DND-41 (cell line): ENCODE results near the gene COL9A3.

Experiments used
- ATAC-seq: fragments of 200-7000 bp; cut with Tn5 transposase; 3 replicates; pipeline ENCODE4 v1.9.1; 2021; ENCODE audit warnings: low read depth; ENCODE audit not compliant: insufficient read depth
- DNase-seq: peaks from one replicate; pipeline ENCODE4 v3.0.0-alpha.2; 2020
- H2AFZ ChIP-seq: 2 replicates; pipeline ENCODE4 v1.6.0; 2012; ENCODE audit warnings: low read depth, low read length
- H3K27ac ChIP-seq: 2 replicates; pipeline ENCODE4 v1.5.1; 2012; ENCODE audit warnings: low read length, inconsistent platforms
- H3K27me3 ChIP-seq: fragments of 200-600 bp; sonication (generic); 2 replicates; pipeline ENCODE4 v1.6.0; 2012; ENCODE audit warnings: low read length, mild to moderate bottlenecking, inconsistent platforms; ENCODE audit not compliant: insufficient read depth, poor library complexity
- H3K36me3 ChIP-seq: 2 replicates; pipeline ENCODE4 v1.5.1; 2012; ENCODE audit warnings: low read length, inconsistent platforms; ENCODE audit not compliant: insufficient read depth
- H3K4me1 ChIP-seq: 2 replicates; pipeline ENCODE4 v1.5.1; 2012; ENCODE audit warnings: mild to moderate bottlenecking, low read length; ENCODE audit not compliant: insufficient read depth
- H3K4me2 ChIP-seq: 2 replicates; pipeline ENCODE4 v1.6.0; 2012; ENCODE audit warnings: mild to moderate bottlenecking, moderate library complexity, low read length, inconsistent platforms; ENCODE audit not compliant: insufficient read depth
- H3K4me3 ChIP-seq, 2 experiments: fragments of 200-600 bp in 1 of 2; shearing (Covaris generic) in 1 of 2; 2 replicates each; pipeline ENCODE4 v1.5.1; 2012 to 2016; ENCODE audit warnings: inconsistent platforms in 2 of 2, low read length in 2 of 2, mild to moderate bottlenecking in 2 of 2, low read depth in 1 of 2, moderate library complexity in 1 of 2
- H3K79me2 ChIP-seq: 2 replicates; pipeline ENCODE4 v1.6.0; 2012; ENCODE audit warnings: low read length, inconsistent platforms; ENCODE audit not compliant: insufficient read depth
- H3K9ac ChIP-seq: 2 replicates; pipeline ENCODE4 v1.6.0; 2012; ENCODE audit warnings: low read depth, mild to moderate bottlenecking, inconsistent platforms, low read length, moderate library complexity
- H3K9me3 ChIP-seq: 2 replicates; pipeline ENCODE4 v1.5.1; 2012; ENCODE audit warnings: low read length, moderate library complexity, mild to moderate bottlenecking, inconsistent platforms; ENCODE audit not compliant: insufficient read depth, severe bottlenecking
- H4K20me1 ChIP-seq: 2 replicates; pipeline ENCODE4 v1.6.0; 2012; ENCODE audit warnings: low read length; ENCODE audit not compliant: insufficient read depth
- CTCF ChIP-seq: IDR thresholded peaks from 2 replicates; pipeline ENCODE4 v1.5.1; 2012; ENCODE audit warnings: borderline replicate concordance, low read length, moderate library complexity, mild to moderate bottlenecking; ENCODE audit not compliant: poor library complexity, severe bottlenecking; ENCODE audit errors: extremely low read depth
- EZH2 ChIP-seq: IDR thresholded peaks from 3 replicates; pipeline ENCODE4 v1.6.1; 2012; ENCODE audit warnings: borderline replicate concordance, low read depth, mild to moderate bottlenecking, moderate library complexity, low read length, inconsistent platforms; ENCODE audit not compliant: severe bottlenecking

COL9A3 gene

GRCh38 chr20:62787321-62787720 is 29.5 kb upstream of the COL9A3 start:
- DNase-seq, result no peak
- Histone ChIP-seq H2AFZ (no peak overlapping the region), H3K4me1 (peaks cover 6% of the 10 kb centered on the region)

GRCh38 chr20:62787866-62788265 is 29.0 kb upstream of the COL9A3 start:
- Histone ChIP-seq H2AFZ (no peak overlapping the region), H3K9ac (no peak overlapping the region), H3K27me3 (no peaks in the 10 kb centered on the region), H3K79me2 (no peaks in the 10 kb centered on the region), H3K4me3 (no peak overlapping the region), H3K27ac (no peak overlapping the region), H3K36me3 (no peaks in the 10 kb centered on the region), H3K4me1 (peaks cover 6% of the 10 kb centered on the region), H3K4me2 (no peak overlapping the region), H3K9me3 (no peaks in the 10 kb centered on the region), H4K20me1 (no peaks in the 10 kb centered on the region)
- ATAC-seq (no peak), DNase-seq (no peak)
- TF ChIP-seq EZH2 (no peak), CTCF (no peak)

More at GRCh38 chr20:62787321-62787720, 29.5 kb upstream of the COL9A3 start:
- no peak for ATAC-seq
- no peaks in the 10 kb centered on the region for H3K27me3 ChIP-seq
- no peaks in the 10 kb centered on the region for H3K9me3 ChIP-seq
- H3K9ac ChIP-seq, result no peak overlapping the region
- H3K4me2 ChIP-seq, result no peak overlapping the region
- no peak overlapping the region for H3K27ac ChIP-seq
- no peaks in the 10 kb centered on the region for H4K20me1 ChIP-seq
- no peaks in the 10 kb centered on the region for H3K79me2 ChIP-seq
- TF ChIP-seq CTCF (no peak), EZH2 (no peak)
- H3K4me3 ChIP-seq, result no peak overlapping the region
- H3K36me3 ChIP-seq, result no peaks in the 10 kb centered on the region

- H3K9ac ChIP-seq, result no peak overlapping the region
- H3K79me2 ChIP-seq, result no peaks in the 10 kb centered on the region
- no peak overlapping the region for H3K27ac ChIP-seq
- H3K27me3 ChIP-seq, result no peaks in the 10 kb centered on the region
- H3K4me3 ChIP-seq, result no peak overlapping the region
- no peak overlapping the region for H3K4me2 ChIP-seq
- TF ChIP-seq EZH2, result no peak
- no peak for TF ChIP-seq CTCF
- DNase-seq (no peak), ATAC-seq (no peak)
- peaks cover 7% of the 10 kb centered on the region for H3K4me1 ChIP-seq
- H4K20me1 ChIP-seq, result no peaks in the 10 kb centered on the region
- H2AFZ ChIP-seq, result no peak overlapping the region
- H3K36me3 ChIP-seq, result no peaks in the 10 kb centered on the region
- no peaks in the 10 kb centered on the region for H3K9me3 ChIP-seq
Observed at GRCh38 chr20:62788607-62789006, 28.2 kb upstream of the COL9A3 start.

- Histone ChIP-seq H3K9me3 (no peaks in the 10 kb centered on the region), H3K4me1 (peaks cover 20% of the 10 kb centered on the region), H3K4me2 (no peak overlapping the region), H3K27me3 (no peaks in the 10 kb centered on the region), H3K9ac (no peak overlapping the region), H3K36me3 (no peaks in the 10 kb centered on the region), H3K27ac (no peak overlapping the region), H3K4me3 (no peak overlapping the region), H4K20me1 (no peaks in the 10 kb centered on the region), H3K79me2 (no peaks in the 10 kb centered on the region), H2AFZ (no peak overlapping the region)
- TF ChIP-seq CTCF (no peak), EZH2 (no peak)
- DNase-seq (no peak), ATAC-seq (no peak)
Observed at GRCh38 chr20:62790075-62790474, 26.8 kb upstream of the COL9A3 start.
